CD4-positive, alpha-beta T cell treated with Interleukin-4 for 1 hour (primary cell): Measurements from ENCODE around the gene HUS1.
A peak's percentile ranks its signal among the peaks of the same experiment; 100 is the strongest.
"Not testable (repeated sequence)": the region's sequence is repeated elsewhere in the genome, so short reads cannot be mapped to it uniquely, and the experiment has no call there.

Experiments
- DNase-seq, 2 donors: peaks; one replicate each; pipeline ENCODE4 v3.0.0-alpha.2; 2020 to 2022

HUS1 gene

GRCh38 chr7:47979145-47979831 is at the start of gene HUS1:
Gene HUS1 (minus strand): TSS chr7:47979615. CDS start chr7:47979519, 96 bp downstream.
- peak; percentile 94 to 97 for DNase-seq

DNA sequence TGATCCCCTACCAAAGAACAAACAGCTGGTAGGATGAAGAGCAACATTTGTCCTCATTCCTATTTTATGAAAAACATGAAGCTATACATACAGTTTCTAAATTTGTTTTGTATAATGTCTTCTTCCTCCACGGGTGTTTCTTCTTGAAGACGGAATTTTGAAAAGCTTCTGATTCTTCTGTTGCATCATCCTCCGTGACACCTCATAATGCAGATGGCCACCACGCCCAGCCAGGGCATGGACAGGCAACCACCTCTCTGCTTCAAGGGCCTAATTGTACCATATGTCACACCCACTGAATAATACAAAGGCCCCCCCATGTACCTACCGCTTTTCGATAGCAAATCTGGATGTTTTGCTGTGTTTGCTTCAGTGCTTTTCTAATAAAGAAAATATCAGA is 49.5 kb upstream of the HUS1 start, which contains the start of gene SUN3:
TSS of gene SUN3 (minus strand) at position 170 of the 400 bp plus-strand sequence. CDS start at position 1, 169 bp downstream.
- DNase-seq: no peak

GRCh38 chr7:48025624-48026023 is 46.2 kb upstream of the HUS1 start:
- DNase-seq: no peak

DNA sequence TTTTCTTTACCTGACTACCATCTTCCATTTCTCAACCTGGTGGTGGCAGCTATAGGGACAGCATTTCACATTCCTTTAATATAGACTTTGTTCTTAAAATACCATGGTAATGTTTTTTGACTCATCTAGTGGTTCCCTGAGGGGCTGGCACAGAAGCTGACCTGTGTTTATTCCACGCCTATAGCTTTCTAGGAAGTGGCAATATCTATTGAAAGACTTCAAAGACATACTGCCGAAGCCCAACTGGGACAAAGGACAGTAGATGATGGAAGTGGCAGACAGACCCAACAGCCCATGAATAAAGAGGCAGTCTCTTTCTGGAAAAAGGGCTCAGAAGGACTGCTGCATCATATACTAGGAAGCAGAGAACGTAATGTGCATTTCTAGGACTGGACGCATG is 38.3 kb upstream of the HUS1 start:
- no peak for DNase-seq

GRCh38 chr7:48016641-48017040 is 37.2 kb upstream of the HUS1 start:
- no peak for DNase-seq

DNA sequence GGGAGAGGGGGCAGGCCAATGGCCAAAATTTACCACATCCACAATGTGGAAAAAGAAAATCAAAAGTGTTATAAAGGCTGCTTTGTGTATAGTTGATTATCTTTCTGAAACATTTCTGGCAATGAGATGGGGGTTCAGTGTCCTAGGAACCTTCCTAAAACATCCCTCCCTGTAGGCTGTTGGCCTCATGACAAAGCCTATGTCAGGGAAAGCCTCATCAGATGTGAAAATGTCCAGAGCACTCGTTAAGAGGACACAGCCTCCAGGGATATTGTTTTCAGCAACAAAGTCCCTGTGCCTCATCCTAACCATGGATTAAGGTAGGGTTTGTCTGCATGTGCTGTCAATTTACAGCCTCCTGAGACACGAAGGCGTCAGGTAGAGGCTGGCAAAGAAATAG is 32.5 kb upstream of the HUS1 start:
- DNase-seq: no peak

DNA sequence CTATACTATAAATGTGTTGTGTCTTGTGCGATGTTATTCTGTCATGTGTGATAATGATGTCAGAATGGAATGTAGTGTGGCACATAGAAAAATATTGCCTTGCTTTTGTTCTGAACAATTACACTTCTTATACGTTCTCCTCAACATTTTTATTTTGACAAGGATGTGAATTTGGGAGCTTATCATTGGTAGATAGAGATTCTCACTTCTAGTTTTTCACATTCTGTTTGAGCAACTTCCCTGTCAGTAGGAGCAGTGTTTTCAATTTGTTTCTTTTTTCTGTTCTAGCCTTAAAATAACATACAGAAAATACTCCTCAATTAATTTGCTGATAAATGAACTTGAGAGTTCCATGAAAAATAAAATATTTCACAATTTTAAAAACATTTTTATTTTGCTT is 31.9 kb upstream of the HUS1 start:
- no peak for DNase-seq

DNA sequence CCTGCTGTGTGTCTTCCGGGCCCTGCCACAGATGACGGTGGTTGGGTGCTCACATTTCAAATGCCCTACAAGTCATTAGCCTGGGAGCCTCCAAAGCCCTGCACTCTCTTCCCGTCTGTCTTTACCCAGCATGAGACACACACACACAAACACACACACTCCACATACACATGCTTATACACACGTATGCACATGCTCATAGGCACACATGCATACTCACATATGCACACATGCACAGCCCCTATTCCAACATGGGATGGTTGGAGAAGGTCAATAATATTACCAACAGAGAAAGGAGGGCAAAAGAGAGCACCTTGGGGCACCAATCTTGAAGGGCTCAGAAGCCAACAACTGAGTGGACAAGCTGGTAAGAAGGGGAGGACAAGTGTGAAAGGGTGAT is 30.5 kb upstream of the HUS1 start:
- DNase-seq: no peak

- no peak for DNase-seq
Observed at GRCh38 chr7:48009257-48009656, 29.8 kb upstream of the HUS1 start.

GRCh38 chr7:48006866-48007265 is 27.5 kb upstream of the HUS1 start:
- DNase-seq: no peak

- DNase-seq: no peak
Observed at GRCh38 chr7:48004638-48005037, 25.2 kb upstream of the HUS1 start.

- DNase-seq: no peak
Observed at GRCh38 chr7:48004032-48004431, 24.6 kb upstream of the HUS1 start.

DNA sequence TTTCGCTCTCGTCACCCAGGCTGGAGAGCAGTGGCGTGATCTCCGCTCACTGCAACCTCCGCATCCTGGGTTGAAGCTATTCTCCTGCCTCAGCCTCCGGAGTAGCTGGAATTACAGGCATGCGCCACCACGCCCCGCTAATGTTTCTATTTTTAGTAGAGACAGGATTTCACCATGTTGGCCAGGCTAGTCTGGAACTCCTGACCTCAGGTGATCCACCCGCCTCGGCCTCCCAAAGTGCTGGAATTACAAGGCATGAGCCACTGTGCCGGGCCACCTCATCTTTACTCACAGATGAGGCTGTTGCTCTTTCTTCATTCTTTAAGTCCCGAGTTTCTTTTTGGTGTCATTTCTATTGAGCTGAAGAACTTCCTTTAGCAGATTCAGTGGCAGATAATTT is 20.7 kb upstream of the HUS1 start:
- DNase-seq: not testable (repeated sequence)

- no peak for DNase-seq
Observed at GRCh38 chr7:47999413-47999812, 20.0 kb upstream of the HUS1 start.

DNA sequence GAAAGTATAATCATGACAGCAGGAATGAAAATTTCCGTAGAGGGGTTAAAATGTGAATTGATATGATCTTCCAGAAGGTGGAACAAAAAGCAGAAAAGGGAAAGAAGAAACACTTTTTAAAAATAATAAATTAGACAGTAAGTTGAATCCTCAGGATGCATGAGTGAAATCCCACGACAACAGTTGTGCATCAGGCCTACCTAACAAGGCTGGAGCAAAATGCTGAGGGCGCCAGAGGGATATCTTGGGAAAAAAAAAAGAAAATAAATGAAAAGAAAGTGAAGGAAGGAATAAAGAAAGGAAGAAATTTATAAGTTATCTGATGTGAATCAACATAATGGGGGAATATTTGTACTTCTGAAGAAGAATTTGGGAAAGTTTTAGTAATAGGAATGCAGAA is 13.0 kb upstream of the HUS1 start:
- DNase-seq: no peak

DNA sequence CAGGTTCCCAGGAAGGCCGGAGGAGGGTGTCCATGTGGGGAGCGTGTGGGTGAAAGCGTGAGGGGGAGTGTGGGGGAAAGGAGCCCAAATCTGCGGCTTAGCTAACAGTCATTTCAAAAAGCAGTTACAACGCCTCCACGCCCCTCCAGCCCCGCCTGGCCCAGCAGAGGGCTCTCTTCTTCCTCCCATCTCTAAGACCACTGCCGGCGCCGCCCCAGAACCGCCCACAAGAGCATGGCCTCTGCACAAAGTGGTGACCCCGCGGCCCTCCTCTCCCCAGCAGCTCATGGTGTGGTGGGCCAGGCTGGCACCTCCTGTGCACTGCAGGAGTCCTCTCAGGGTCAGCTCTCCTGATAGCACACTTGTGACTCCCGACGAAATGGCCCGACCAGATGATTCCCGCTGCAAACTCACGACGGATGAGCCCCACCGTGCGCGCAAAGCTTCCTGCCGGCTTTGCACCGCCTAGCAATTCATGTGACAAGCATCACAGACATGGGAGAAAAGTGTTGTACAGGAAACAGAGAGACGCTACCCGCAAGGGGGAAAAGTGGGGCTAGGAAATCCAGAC is 12.4 kb upstream of the HUS1 start:
- DNase-seq: peak; percentile 86

DNA sequence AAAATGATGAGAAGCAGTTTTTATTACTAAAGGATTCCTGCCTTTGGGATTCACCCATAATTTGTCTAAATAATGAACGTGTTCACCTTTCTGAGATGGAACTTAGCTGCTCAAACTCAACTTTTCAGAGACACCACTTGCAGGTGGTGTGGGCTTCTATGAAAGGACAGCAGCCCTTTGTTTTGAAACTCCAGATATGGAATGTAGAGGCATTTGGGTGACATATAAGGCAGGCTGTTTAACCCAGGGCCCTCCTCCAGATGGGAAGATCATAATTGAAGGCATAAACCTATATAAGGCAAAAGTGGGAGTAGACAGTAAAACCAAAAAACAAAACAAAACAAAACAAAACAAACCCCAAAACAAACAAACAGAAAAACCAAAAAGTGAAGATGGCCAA is 11.9 kb upstream of the HUS1 start:
- no peak for DNase-seq

GRCh38 chr7:47990592-47990991 is 11.2 kb upstream of the HUS1 start:
- DNase-seq: no peak

DNA sequence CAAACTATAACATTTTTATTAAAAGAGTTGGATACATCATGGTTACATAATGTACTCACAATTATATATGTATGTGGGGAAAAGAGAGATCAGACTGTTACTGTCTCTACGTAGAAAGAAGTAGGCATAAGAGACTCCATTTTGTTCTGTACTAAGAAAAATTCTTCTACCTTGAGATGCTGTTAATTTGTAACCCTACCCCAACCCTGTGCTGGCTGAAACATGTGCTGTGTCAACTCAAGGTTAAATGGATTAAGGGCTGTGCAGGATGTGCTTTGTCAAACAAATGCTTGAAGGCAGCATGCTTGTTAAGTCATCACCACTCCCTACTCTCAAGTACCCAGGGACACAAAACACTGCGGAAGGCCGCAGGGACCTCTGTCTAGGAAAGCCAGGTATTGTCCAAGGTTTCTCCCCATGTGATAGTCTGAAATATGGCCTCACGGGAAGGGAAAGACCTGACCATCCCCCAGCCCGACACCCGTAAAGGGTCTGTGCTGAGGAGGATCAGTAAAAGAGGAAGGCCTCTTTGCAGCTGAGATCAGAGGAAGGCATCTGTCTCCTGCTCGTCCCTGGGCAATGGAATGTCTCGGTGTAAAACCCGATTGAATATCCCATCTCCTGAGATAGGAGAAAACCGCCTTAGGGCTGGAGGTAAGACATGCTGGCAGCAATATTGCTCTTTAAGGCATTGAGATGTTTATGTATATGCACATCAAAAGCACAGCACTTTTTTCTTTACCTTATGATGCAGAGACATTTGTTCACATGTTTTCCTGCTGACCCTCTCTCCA is 10.4 kb upstream of the HUS1 start:
- not testable (repeated sequence) for DNase-seq

- no peak for DNase-seq
Observed at GRCh38 chr7:47988496-47989386, 9.3 kb upstream of the HUS1 start.

DNA sequence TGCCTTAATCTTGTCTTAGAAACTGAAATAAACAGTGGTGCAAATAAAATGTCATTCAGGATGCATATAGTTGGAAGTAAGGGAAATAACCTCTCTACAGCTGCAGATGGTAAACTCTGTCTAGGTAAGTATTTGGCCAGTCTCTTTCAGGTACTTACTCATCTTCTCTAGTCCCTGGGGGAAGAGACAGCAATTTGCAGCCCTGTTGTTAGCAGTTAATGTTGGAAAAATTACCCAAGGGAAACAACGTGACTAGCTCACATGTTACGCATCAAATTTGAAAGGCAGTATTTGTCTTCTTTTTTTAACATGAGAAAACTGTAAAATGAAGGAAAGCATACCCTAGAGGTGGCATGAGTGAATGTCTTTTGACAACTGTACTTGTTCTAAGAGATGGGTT is 3.2 kb upstream of the HUS1 start:
- DNase-seq: no peak

DNA sequence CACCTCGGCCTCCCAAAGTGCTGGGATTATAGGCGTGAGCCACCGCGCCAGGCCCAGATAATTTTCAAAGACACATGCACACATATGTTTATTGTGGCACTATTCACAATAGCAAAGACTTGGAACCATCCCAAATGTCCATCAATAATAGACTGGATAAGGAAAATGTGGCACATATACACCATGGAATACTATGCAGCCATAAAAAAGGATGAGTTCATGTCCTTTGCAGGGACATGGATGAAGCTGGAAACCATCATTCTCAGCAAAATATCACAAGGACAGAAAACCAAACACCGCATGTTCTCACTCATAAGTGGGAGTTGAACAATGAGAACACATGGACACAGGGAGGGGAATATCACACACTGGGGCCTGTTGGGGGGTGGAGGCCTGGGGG is 1.2 kb upstream of the HUS1 start:
- not testable (repeated sequence) for DNase-seq

DNA sequence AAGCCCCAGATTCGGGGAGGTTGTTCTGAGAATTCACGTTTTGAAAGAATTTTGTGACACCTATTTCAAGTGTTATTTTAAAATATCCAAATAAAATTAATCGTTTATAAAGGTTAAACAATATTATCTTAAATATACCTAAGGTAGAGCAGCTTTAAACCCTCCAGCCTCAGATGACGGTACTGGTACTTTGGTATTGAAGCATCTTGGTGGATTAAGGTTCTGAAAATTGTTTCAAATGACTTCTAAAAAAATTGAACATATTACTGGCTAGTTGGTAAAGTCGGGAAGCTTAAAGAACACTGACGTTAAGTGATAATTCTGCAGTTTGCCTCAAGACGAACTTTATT is 392 bp upstream of the HUS1 start:
- no peak for DNase-seq
